ENCODE results near the gene RGS3.
"Not testable (repeated sequence)": the region's sequence is repeated elsewhere in the genome, so short reads cannot be mapped to it uniquely, and the experiment has no call there.

RGS3 gene

GRCh38 chr9:113541019-113541900, 77.7 kb downstream of the RGS3 start:
- Mint-ChIP-seq H3K9me3 (no peaks in the 10 kb centered on the region), H3K36me3 (no peaks in the 10 kb centered on the region), H3K27ac (no peak overlapping the region), H3K4me1 (no peaks in the 10 kb centered on the region), H3K4me3 (no peak overlapping the region), H3K27me3 (peaks cover 2% of the 10 kb centered on the region)
- ATAC-seq (ENCODE audit: low read depth): no peak
- no peak for DNase-seq (ENCODE audit: low spot score in 2 of 2)

GRCh38 chr9:113542006-113542405, 78.5 kb downstream of the RGS3 start:
- Mint-ChIP-seq H3K27me3 (peaks cover 2% of the 10 kb centered on the region), H3K4me3 (no peak overlapping the region), H3K9me3 (no peaks in the 10 kb centered on the region), H3K4me1 (no peaks in the 10 kb centered on the region), H3K27ac (no peak overlapping the region), H3K36me3 (no peaks in the 10 kb centered on the region)
- no peak for DNase-seq (ENCODE audit: low spot score in 2 of 2)
- ATAC-seq (ENCODE audit: low read depth): no peak

- peaks cover 2% of the 10 kb centered on the region for H3K27me3 Mint-ChIP-seq
- no peaks in the 10 kb centered on the region for H3K36me3 Mint-ChIP-seq
- ATAC-seq (ENCODE audit: low read depth) (no peak), DNase-seq (ENCODE audit: low spot score in 2 of 2) (no peak)
- H3K4me1 Mint-ChIP-seq: no peaks in the 10 kb centered on the region
- no peaks in the 10 kb centered on the region for H3K9me3 Mint-ChIP-seq
- H3K4me3 Mint-ChIP-seq: no peak overlapping the region
- no peak overlapping the region for H3K27ac Mint-ChIP-seq
Observed at GRCh38 chr9:113542741-113543140, 79.2 kb downstream of the RGS3 start.

DNA sequence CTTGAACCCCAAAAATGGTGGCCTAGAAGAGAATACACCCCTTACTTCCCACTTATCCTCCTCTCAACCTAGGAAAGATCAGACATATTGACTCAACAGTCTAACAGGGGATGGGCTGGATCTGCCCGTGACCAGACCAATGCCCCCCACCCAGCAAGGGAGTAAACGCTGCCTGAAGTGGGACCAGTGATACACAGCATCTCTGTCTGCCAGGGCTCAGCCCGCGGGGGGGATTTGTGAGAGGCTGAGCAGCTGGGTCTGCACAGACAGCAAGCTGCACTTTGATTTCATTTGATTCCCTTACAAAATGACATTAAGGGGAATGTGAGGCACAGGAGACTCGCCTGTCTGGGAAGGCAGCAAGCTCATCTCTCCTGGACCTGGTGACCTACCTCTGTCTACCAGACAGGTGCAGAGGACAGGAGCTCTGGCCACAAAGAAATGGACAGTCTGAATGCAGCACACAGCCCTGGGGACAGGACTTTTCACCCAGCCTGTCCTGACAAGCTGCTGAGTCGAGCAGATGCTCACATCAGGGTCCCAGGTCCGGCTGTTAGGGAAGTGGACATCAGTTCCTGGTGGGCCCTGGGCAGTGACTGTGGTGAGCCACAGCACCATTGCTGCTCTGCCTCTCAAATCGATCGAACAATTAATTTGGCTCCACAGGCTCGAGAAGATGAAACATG, 79.9 kb downstream of the RGS3 start:
- peaks cover 5% of the 10 kb centered on the region for H3K4me1 Mint-ChIP-seq

GRCh38 chr9:113543982-113544303, 80.4 kb downstream of the RGS3 start:
- ATAC-seq (ENCODE audit: low read depth): no peak
- Mint-ChIP-seq H3K27me3 (peaks cover 2% of the 10 kb centered on the region), H3K4me1 (peaks cover 5% of the 10 kb centered on the region), H3K36me3 (no peaks in the 10 kb centered on the region), H3K4me3 (no peak overlapping the region), H3K9me3 (no peaks in the 10 kb centered on the region), H3K27ac (no peak overlapping the region)
- no peak for DNase-seq (ENCODE audit: low spot score in 2 of 2)

More for the DNA sequence above, 79.9 kb downstream of the RGS3 start:
- DNase-seq (ENCODE audit: low spot score in 2 of 2): no peak
- Mint-ChIP-seq H3K36me3 (no peaks in the 10 kb centered on the region), H3K4me3 (no peak overlapping the region), H3K27me3 (peaks cover 2% of the 10 kb centered on the region), H3K27ac (no peak overlapping the region), H3K9me3 (no peaks in the 10 kb centered on the region)
- ATAC-seq (ENCODE audit: low read depth): no peak

- Mint-ChIP-seq H3K4me1 (peaks cover 5% of the 10 kb centered on the region), H3K9me3 (no peaks in the 10 kb centered on the region), H3K36me3 (no peaks in the 10 kb centered on the region), H3K27me3 (peaks cover 2% of the 10 kb centered on the region), H3K27ac (no peak overlapping the region), H3K4me3 (no peak overlapping the region)
- DNase-seq (ENCODE audit: low spot score in 2 of 2): no peak
- no peak for ATAC-seq (ENCODE audit: low read depth)
Observed at GRCh38 chr9:113545068-113545467, 81.5 kb downstream of the RGS3 start.

DNA sequence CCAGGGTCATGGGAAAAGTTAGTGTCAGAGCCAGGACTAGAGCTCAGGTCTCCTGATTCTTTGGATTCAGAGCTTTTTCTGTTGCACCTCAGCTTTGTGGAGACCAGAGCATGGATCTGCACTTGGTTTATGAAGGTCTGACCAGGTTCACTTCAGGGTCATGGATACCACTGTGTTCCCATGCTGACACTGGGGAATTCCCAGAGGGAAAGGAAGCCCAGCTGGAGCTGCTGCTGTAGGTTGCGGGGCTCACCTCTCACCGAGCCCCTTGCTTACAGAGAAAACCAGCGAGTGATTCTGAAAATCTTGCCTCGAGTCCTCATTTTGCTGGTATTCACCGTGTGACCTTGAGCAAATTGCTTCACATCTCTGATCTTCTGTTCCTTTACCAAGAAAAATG, 83.0 kb downstream of the RGS3 start:
- Mint-ChIP-seq H3K4me3 (no peak overlapping the region), H3K9me3 (no peaks in the 10 kb centered on the region), H3K27me3 (peaks cover 2% of the 10 kb centered on the region), H3K4me1 (peaks cover 5% of the 10 kb centered on the region), H3K36me3 (no peaks in the 10 kb centered on the region), H3K27ac (no peak overlapping the region)
- ATAC-seq (ENCODE audit: low read depth): no peak
- no peak for DNase-seq (ENCODE audit: low spot score in 2 of 2)

GRCh38 chr9:113547501-113547900, 84.0 kb downstream of the RGS3 start:
- DNase-seq (ENCODE audit: low spot score in 2 of 2) (no peak), ATAC-seq (ENCODE audit: low read depth) (no peak)
- H3K4me1 Mint-ChIP-seq: peaks cover 5% of the 10 kb centered on the region
- H3K9me3 Mint-ChIP-seq: no peaks in the 10 kb centered on the region
- H3K27me3 Mint-ChIP-seq: no peaks in the 10 kb centered on the region
- no peak overlapping the region for H3K4me3 Mint-ChIP-seq
- no peaks in the 10 kb centered on the region for H3K36me3 Mint-ChIP-seq
- no peak overlapping the region for H3K27ac Mint-ChIP-seq

- Mint-ChIP-seq H3K27me3 (no peaks in the 10 kb centered on the region), H3K36me3 (no peaks in the 10 kb centered on the region), H3K4me1 (peaks cover 5% of the 10 kb centered on the region)
Observed at GRCh38 chr9:113548221-113549041, 84.9 kb downstream of the RGS3 start.

GRCh38 chr9:113549892-113550291, 86.4 kb downstream of the RGS3 start:
- not testable (repeated sequence) for H3K4me1 Mint-ChIP-seq; ATAC-seq (ENCODE audit: low read depth); H3K27ac Mint-ChIP-seq; H3K4me3 Mint-ChIP-seq; H3K27me3 Mint-ChIP-seq; H3K9me3 Mint-ChIP-seq; H3K36me3 Mint-ChIP-seq; DNase-seq (ENCODE audit: low spot score in 2 of 2)

More at GRCh38 chr9:113548221-113549041, 84.9 kb downstream of the RGS3 start:
- no peak for DNase-seq (ENCODE audit: low spot score in 2 of 2)
- no peak for ATAC-seq (ENCODE audit: low read depth)
- Mint-ChIP-seq H3K27ac (no peak overlapping the region), H3K4me3 (no peak overlapping the region), H3K9me3 (no peaks in the 10 kb centered on the region)

- H3K27ac Mint-ChIP-seq: no peak overlapping the region
- no peaks in the 10 kb centered on the region for H3K4me1 Mint-ChIP-seq
- no peak overlapping the region for H3K4me3 Mint-ChIP-seq
- no peaks in the 10 kb centered on the region for H3K9me3 Mint-ChIP-seq
- no peak for ATAC-seq (ENCODE audit: low read depth)
- no peak for DNase-seq (ENCODE audit: low spot score in 2 of 2)
- no peaks in the 10 kb centered on the region for H3K27me3 Mint-ChIP-seq
- no peaks in the 10 kb centered on the region for H3K36me3 Mint-ChIP-seq
Observed at GRCh38 chr9:113556877-113557593, 93.5 kb downstream of the RGS3 start.

- H3K27me3 Mint-ChIP-seq: no peaks in the 10 kb centered on the region
- H3K4me1 Mint-ChIP-seq: no peaks in the 10 kb centered on the region
- DNase-seq (ENCODE audit: low spot score in 2 of 2) (no peak), ATAC-seq (ENCODE audit: low read depth) (no peak)
- H3K4me3 Mint-ChIP-seq: no peak overlapping the region
- no peaks in the 10 kb centered on the region for H3K9me3 Mint-ChIP-seq
- no peak overlapping the region for H3K27ac Mint-ChIP-seq
- H3K36me3 Mint-ChIP-seq: no peaks in the 10 kb centered on the region
Observed at GRCh38 chr9:113558632-113559502, 95.3 kb downstream of the RGS3 start.

Data from memory B cell (primary cell).